Uterus (tissue), 2 donors: ENCODE measurements around the gene RSPH1.

ENCODE experiments used
- CTCF ChIP-seq, 4 experiments: fragments of 200-600 bp in 2 of 4; fragments of 450-650 bp in 2 of 4; sonication (generic) in 2 of 4; IDR thresholded peaks; one replicate each; pipeline ENCODE4 v1.5.1; 2016 to 2019; ENCODE audit warnings: antibody characterized with exemption in 4 of 4, mild to moderate bottlenecking in 2 of 4, moderate library complexity in 1 of 4
- POLR2A ChIP-seq, 2 donors: fragments of 450-650 bp; IDR thresholded peaks; one replicate each; pipeline ENCODE4 v1.6.1; 2016; ENCODE audit warnings: antibody characterized with exemption in 2 of 2, mild to moderate bottlenecking in 1 of 2, moderate library complexity in 1 of 2

GRCh38 chr21:42444745-42445059 lies 51.3 kb downstream of the RSPH1 start:
- TF ChIP-seq POLR2A (IDR thresholded peaks at IDR 0.05) = no peak
- TF ChIP-seq CTCF (IDR thresholded peaks at IDR 0.05) = no peak
